GM18868 (cell line): ENCODE measurements around the gene DNAAF8.

ENCODE experiments used
- ATAC-seq: cut with Tn5 transposase; IDR thresholded peaks from one replicate; pipeline ENCODE4 v1.9.1; 2021; ENCODE audit warnings: mild to moderate bottlenecking, moderate library complexity; ENCODE audit not compliant: unreplicated experiment

The DNAAF8 gene

GRCh38 chr16:4734063-4734729, at the start of gene DNAAF8, which contains the start of gene ANKS3:
Gene DNAAF8 (plus strand): TSS chr16:4734537. CDS start chr16:4736515, 1,978 bp downstream.
Gene ANKS3 (minus strand): TSS chr16:4734271. CDS start chr16:4730149, 4,122 bp downstream.
- ATAC-seq: peak; percentile 79

GRCh38 chr16:4684763-4685162, 49.6 kb upstream of the DNAAF8 start:
- ATAC-seq: no peak

GRCh38 chr16:4685292-4685691, 49.0 kb upstream of the DNAAF8 start:
- no peak for ATAC-seq

GRCh38 chr16:4685776-4686496, 48.4 kb upstream of the DNAAF8 start:
- no peak for ATAC-seq

GRCh38 chr16:4686497-4687210, 47.7 kb upstream of the DNAAF8 start:
- no peak for ATAC-seq

- ATAC-seq: no peak
These were observed 46.9 kb upstream of the DNAAF8 start for GRCh38 chr16:4687416-4687815.

- ATAC-seq: no peak
These were observed 46.2 kb upstream of the DNAAF8 start for GRCh38 chr16:4687946-4688673.

GRCh38 chr16:4688674-4689045, 45.7 kb upstream of the DNAAF8 start:
- no peak for ATAC-seq

- no peak for ATAC-seq
These were observed 45.2 kb upstream of the DNAAF8 start for GRCh38 chr16:4689091-4689671.

GRCh38 chr16:4689864-4690704, 44.3 kb upstream of the DNAAF8 start:
- ATAC-seq: no peak

GRCh38 chr16:4690946-4691665, 43.2 kb upstream of the DNAAF8 start:
- ATAC-seq: no peak

GRCh38 chr16:4691666-4692412, 42.5 kb upstream of the DNAAF8 start:
- ATAC-seq: no peak

- peak; percentile 9 for ATAC-seq
These were observed 41.7 kb upstream of the DNAAF8 start for GRCh38 chr16:4692460-4693295.

GRCh38 chr16:4693296-4693955, 40.9 kb upstream of the DNAAF8 start, which contains the start of gene NUDT16L1:
Gene NUDT16L1 (plus strand): TSS chr16:4693562. CDS start chr16:4693727, 165 bp downstream.
- peak; percentile 96 for ATAC-seq

- ATAC-seq: peak; percentile 9
These were observed 40.2 kb upstream of the DNAAF8 start for GRCh38 chr16:4693956-4694641.
